Measurements from ENCODE around the gene SOCS7. TPM values are rescaled to one million over a fixed set of nuclear protein-coding genes. Genes with fewer than 3 reads are reported as not detected.

SOCS7 gene
- total and polyA plus RNA-seq, 2 donors (not counting 1 experiment from before 2014, with no cell fraction given), result 4.8 to 9.4 TPM

- Histone ChIP-seq H4K20me1 (ENCODE audit: control insufficient read depth, extremely low read depth, insufficient read depth, low read length) (no peaks in the 10 kb centered on the region), H3K9me3 (ENCODE audit: control insufficient read depth, insufficient read depth, low read depth, low read length) (no peaks in the 10 kb centered on the region), H3K27ac (ENCODE audit: insufficient read depth, low read length) (no peak overlapping the region), H3K79me2 (ENCODE audit: control insufficient read depth, insufficient read depth, low read length) (no peaks in the 10 kb centered on the region), H3K9ac (ENCODE audit: insufficient read depth, low read length) (no peak overlapping the region), H3K4me2 (ENCODE audit: extremely low read depth, insufficient read depth, low read length) (no peak overlapping the region), H2AFZ (ENCODE audit: low read length) (no peak overlapping the region), H3K27me3 (ENCODE audit: control insufficient read depth, insufficient read depth, low read length) (no peaks in the 10 kb centered on the region), H3K4me3 (replicated peaks in 1 of 4; ENCODE audit: control extremely low read depth in 1 of 4, insufficient read depth in 1 of 4, low read depth in 3 of 4, low read length in 4 of 4) (no peak overlapping the region), H3K4me1 (ENCODE audit: control insufficient read depth, extremely low read depth, insufficient read depth, low read length) (peaks cover 7% of the 10 kb centered on the region), H3K36me3 (ENCODE audit: control insufficient read depth, insufficient read depth, low read length) (peaks cover 1% of the 10 kb centered on the region)
- TF ChIP-seq CTCF (conservative IDR thresholded peaks at IDR 0.05 in 1 of 2, IDR thresholded peaks at IDR 0.05 in 1 of 2; ENCODE audit: low read depth in 1 of 2, low read length in 2 of 2) (no peak), EZH2 (IDR thresholded peaks at IDR 0.05; ENCODE audit: low read length, missing control alignments) (no peak)
- no peak for DNase-seq (ENCODE audit: low read depth in 2 of 2)
Observed at GRCh38 chr17:38320482-38320881, 31.2 kb upstream of the SOCS7 start.

- no peak overlapping the region for H3K4me3 ChIP-seq (replicated peaks in 1 of 4; ENCODE audit: control extremely low read depth in 1 of 4, insufficient read depth in 1 of 4, low read depth in 3 of 4, low read length in 4 of 4)
- no peak overlapping the region for H3K27ac ChIP-seq (ENCODE audit: insufficient read depth, low read length)
- no peak for TF ChIP-seq EZH2 (IDR thresholded peaks at IDR 0.05; ENCODE audit: low read length, missing control alignments)
- peak; percentile 48 to 68 for TF ChIP-seq CTCF (conservative IDR thresholded peaks at IDR 0.05 in 1 of 2, IDR thresholded peaks at IDR 0.05 in 1 of 2; ENCODE audit: low read depth in 1 of 2, low read length in 2 of 2)
- no peaks in the 10 kb centered on the region for H3K79me2 ChIP-seq (ENCODE audit: control insufficient read depth, insufficient read depth, low read length)
- H3K36me3 ChIP-seq (ENCODE audit: control insufficient read depth, insufficient read depth, low read length), result peaks cover 1% of the 10 kb centered on the region
- no peaks in the 10 kb centered on the region for H4K20me1 ChIP-seq (ENCODE audit: control insufficient read depth, extremely low read depth, insufficient read depth, low read length)
- no peaks in the 10 kb centered on the region for H3K27me3 ChIP-seq (ENCODE audit: control insufficient read depth, insufficient read depth, low read length)
- H3K9ac ChIP-seq (ENCODE audit: insufficient read depth, low read length), result no peak overlapping the region
- peak; percentile 34 to 58 for DNase-seq (ENCODE audit: low read depth in 2 of 2)
- H3K4me2 ChIP-seq (ENCODE audit: extremely low read depth, insufficient read depth, low read length), result no peak overlapping the region
- peaks cover 7% of the 10 kb centered on the region for H3K4me1 ChIP-seq (ENCODE audit: control insufficient read depth, extremely low read depth, insufficient read depth, low read length)
- H2AFZ ChIP-seq (ENCODE audit: low read length), result no peak overlapping the region
- H3K9me3 ChIP-seq (ENCODE audit: control insufficient read depth, insufficient read depth, low read depth, low read length), result no peaks in the 10 kb centered on the region
Observed at GRCh38 chr17:38322156-38322779, 29.4 kb upstream of the SOCS7 start.

GRCh38 chr17:38322897-38323296 lies 28.7 kb upstream of the SOCS7 start:
- Histone ChIP-seq H3K4me1 (ENCODE audit: control insufficient read depth, extremely low read depth, insufficient read depth, low read length) (peaks cover 7% of the 10 kb centered on the region), H3K4me3 (replicated peaks in 1 of 4; ENCODE audit: control extremely low read depth in 1 of 4, insufficient read depth in 1 of 4, low read depth in 3 of 4, low read length in 4 of 4) (no peak overlapping the region), H3K9ac (ENCODE audit: insufficient read depth, low read length) (no peak overlapping the region), H3K27me3 (ENCODE audit: control insufficient read depth, insufficient read depth, low read length) (peaks cover under 1% of the 10 kb centered on the region), H3K36me3 (ENCODE audit: control insufficient read depth, insufficient read depth, low read length) (peaks cover 1% of the 10 kb centered on the region), H3K9me3 (ENCODE audit: control insufficient read depth, insufficient read depth, low read depth, low read length) (no peaks in the 10 kb centered on the region), H4K20me1 (ENCODE audit: control insufficient read depth, extremely low read depth, insufficient read depth, low read length) (no peaks in the 10 kb centered on the region), H2AFZ (ENCODE audit: low read length) (no peak overlapping the region), H3K27ac (ENCODE audit: insufficient read depth, low read length) (no peak overlapping the region), H3K79me2 (ENCODE audit: control insufficient read depth, insufficient read depth, low read length) (no peaks in the 10 kb centered on the region), H3K4me2 (ENCODE audit: extremely low read depth, insufficient read depth, low read length) (peak overlapping the region; percentile 51)
- no peak for TF ChIP-seq EZH2 (IDR thresholded peaks at IDR 0.05; ENCODE audit: low read length, missing control alignments)
- no peak for TF ChIP-seq CTCF (conservative IDR thresholded peaks at IDR 0.05 in 1 of 2, IDR thresholded peaks at IDR 0.05 in 1 of 2; ENCODE audit: low read depth in 1 of 2, low read length in 2 of 2)
- peak in 1 of 2 donors; percentile 49 for DNase-seq (ENCODE audit: low read depth in 2 of 2)
